ENCODE measurements around the gene TMCC2.

GRCh38 chr1:205249651-205250050 is 21.9 kb downstream of the TMCC2 start:
- TF ChIP-seq, protein P1, sequence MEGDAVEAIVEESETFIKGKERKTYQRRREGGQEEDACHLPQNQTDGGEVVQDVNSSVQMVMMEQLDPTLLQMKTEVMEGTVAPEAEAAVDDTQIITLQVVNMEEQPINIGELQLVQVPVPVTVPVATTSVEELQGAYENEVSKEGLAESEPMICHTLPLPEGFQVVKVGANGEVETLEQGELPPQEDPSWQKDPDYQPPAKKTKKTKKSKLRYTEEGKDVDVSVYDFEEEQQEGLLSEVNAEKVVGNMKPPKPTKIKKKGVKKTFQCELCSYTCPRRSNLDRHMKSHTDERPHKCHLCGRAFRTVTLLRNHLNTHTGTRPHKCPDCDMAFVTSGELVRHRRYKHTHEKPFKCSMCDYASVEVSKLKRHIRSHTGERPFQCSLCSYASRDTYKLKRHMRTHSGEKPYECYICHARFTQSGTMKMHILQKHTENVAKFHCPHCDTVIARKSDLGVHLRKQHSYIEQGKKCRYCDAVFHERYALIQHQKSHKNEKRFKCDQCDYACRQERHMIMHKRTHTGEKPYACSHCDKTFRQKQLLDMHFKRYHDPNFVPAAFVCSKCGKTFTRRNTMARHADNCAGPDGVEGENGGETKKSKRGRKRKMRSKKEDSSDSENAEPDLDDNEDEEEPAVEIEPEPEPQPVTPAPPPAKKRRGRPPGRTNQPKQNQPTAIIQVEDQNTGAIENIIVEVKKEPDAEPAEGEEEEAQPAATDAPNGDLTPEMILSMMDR (IDR thresholded peaks at IDR 0.05; ENCODE audit: insufficient read depth, low read depth, low read length) = no peak
- TF ChIP-seq EZH2 (IDR thresholded peaks at IDR 0.05; ENCODE audit: insufficient read depth, low read length) = no peak

Measured in astrocyte (in vitro differentiated cells and primary cell).